Hypothalamus (tissue), 51 donors: ENCODE data around the gene ZFAND2B.

ENCODE experiments used
- DNase-seq, 51 donors: peaks; one replicate each; lab custom pipeline; 2025; lab: John Stamatoyannopoulos, UW

Gene ZFAND2B, protein sequence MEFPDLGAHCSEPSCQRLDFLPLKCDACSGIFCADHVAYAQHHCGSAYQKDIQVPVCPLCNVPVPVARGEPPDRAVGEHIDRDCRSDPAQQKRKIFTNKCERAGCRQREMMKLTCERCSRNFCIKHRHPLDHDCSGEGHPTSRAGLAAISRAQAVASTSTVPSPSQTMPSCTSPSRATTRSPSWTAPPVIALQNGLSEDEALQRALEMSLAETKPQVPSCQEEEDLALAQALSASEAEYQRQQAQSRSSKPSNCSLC

DNA sequence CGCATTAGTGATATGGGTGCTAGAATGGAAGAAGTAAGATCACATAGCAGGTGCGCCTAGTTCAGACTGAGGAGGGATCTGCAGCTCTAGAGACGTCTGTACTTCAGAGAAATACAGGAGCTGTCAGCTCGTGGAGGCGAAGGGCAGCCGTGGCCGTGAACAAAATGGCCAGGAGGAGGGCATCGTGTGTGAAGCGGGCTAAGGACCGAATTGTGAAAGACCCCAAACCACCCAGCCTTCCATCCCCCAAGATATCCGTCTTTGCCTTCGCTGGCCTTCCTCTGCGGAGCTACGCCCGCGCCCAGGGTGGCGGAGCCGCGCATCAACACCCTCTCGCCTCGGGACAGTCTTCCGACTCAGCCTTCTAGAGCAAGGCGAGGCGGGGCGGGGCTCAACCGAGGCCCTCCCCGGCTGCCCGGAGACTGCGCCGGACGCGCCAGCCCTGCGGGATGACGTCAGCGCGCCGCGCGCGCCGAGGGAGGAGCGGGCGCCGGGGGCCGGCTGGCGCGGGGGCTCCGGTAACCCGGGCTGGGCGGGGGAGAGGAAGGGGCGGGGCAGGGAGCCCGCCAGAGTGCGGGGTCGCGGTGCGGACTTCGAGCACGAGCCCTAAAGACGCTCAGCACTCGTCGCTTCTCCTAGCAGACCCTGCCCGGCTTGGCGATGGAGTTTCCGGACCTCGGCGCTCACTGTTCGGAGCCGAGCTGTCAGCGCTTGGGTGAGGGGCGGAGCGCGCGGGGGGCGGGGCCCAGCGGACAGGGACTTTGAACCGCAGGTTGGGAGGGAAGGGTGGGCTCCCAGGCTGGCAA lies at the start of gene ZFAND2B:
Gene ZFAND2B, plus strand, starts transcription at position 455 of the 806 bp plus-strand sequence. Its CDS starts 206 bp downstream, at position 661.
- DNase-seq: peak; percentile 60 to 97 (median 91)

DNA sequence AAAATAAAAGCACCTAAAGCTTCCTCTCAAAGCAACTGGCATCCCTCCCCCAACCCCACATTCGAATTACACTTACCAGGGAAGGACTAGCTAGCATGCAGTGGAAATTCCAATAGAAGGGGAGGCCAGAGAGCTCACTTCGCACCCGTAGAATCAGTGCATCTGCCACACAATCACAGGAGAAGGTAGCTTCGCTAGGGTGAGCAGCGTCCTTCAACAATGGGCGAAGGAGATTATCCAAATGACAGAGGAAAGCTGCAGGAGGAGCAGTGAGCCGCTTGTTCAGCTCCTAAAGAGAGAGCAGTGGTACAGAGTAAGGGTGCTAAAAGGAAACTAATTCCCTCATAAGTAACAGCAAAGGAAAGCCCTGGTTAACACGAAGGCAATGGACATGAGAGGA lies 49.2 kb upstream of the ZFAND2B start:
- no peak for DNase-seq

DNA sequence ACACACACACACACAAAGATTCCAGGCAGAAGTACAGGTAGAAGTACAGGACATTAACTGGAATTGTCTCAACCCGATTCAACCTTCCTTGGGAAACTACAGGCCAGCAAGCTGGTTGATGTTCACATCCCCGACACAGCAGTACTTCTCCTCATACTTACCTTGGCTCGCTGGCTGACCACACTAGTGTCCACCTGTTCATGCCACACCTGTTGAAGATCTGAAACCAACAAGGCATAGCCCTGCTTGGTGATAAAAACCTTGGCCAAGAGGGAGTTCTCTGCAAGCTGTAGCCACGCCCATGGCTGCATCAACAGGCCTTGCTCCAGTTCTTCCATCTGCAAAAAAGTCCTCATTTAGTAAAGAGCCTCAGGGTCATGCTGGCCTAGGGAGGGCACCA lies 48.6 kb upstream of the ZFAND2B start:
- no peak for DNase-seq

DNA sequence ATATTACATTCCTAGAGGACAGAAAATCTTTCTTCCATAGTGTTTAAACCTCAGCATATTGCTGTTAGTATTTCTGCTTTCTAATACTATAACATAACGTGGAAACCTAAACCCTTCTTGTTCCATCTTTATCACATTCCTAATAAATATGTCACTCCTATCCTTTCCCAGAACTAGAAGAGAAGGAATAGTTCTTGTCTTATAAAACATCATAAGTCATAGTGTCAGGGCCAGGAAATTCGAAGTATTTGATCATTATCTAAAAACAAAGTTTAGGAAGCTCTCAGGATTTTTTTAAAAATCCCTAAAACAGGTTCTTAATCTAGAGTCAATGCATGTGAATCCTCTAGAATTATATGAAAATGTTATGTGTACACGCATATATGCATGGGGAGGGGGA lies 48.0 kb upstream of the ZFAND2B start:
- DNase-seq: no peak

DNA sequence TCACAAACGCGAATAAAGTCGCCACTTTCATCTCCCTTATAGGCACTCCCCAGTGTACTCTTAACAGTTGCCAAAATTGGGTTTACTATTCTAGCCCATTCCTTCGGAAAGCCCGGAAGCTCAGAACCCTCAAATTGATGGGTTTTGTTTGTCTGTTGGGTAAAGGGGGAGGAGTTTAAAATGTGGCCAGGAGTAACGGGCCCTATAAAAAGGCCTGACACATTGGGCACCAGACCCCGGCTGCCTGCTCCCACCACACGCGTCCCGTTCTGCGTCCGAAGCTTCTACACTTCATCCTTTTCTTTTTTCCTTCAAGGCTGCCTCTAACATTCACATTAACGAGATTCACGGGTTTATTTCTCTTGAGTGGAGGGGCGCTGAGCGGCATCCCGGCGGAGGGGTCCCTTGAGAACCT lies 46.8 kb upstream of the ZFAND2B start:
- no peak for DNase-seq

DNA sequence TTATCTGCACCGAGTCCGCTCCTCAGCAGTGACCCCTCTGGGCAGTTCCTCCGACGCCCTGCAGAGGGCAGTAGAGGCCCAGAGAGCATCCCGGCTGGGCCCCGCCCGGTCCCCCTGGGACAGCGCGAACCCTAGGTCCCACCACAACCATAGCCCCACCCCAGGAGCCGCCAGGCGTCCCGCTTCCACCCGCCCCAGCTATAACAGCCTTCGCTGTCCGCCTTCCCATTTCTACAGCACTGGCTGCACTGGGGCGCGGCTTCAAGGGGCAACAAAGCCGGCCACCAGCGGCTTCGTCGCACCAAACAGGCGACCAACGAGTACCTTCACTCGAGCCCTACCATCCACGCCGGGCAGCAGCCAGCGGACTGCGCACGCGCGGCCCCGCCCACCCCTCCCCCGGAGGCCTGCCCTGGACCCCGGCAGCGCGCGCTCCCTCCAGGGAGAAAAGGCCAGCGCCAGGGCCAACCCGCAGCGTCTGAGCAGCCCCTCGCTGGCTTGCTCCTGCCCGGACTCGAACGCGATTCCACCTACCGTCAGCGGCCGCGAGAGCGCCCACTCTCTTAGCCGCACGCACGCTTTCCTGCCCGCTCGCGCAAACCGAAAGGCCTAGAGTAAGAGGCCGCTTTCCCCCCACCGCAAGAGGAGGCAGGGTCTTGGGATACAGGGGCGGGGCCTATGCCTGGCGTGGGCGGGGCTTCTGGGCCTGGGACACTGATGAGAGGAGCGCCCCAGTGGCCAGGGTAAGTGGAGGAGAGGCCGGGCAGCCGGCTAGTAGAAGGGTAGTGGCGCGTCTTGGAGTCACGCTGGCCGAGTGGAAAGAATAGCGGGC lies 46.2 kb upstream of the ZFAND2B start, which contains the start of gene NHEJ1:
Gene NHEJ1, minus strand, starts transcription at position 630 of the 832 bp plus-strand sequence. CDS start 2,453 bp downstream, outside the sequence.
- DNase-seq: peak; percentile 68 to 99 (median 92)

DNA sequence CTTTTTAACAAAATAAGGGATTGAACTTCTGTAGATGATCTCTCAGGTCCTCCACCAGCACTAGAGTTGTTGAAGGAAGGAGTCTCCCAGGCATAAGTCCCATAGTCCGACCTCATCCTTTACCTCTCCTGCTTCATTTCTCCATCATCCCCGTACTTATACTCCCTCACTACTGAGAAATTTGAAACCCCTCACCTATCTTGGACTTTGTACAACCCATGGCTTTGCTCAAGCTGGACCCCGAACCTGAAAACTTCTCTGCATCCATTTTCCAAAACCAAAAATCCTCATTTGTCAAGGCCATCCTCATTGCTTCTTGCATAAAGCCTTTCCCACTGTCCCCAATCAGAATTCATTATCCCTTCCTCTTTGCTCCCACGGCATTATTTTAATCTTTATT lies 45.5 kb upstream of the ZFAND2B start:
- DNase-seq: no peak

DNA sequence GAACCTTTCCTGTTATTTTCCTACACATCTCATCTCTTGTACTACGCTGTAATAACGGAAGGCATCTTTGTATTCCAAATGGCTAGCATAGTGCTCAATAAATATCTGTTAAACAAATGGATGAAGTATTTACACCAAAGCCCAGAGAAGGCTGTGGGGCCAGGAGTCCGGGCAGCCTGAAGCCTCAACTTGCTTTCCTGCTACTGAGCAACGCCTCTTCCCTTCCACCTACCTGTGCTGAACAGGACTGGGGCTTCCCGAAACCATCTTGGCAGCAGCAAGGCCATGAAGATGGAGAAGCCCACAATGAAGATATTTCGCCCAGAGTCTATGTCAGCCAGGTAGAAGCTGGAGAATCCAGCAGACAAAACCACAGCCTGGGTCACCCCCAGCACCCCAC lies 43.4 kb upstream of the ZFAND2B start:
- no peak for DNase-seq

DNA sequence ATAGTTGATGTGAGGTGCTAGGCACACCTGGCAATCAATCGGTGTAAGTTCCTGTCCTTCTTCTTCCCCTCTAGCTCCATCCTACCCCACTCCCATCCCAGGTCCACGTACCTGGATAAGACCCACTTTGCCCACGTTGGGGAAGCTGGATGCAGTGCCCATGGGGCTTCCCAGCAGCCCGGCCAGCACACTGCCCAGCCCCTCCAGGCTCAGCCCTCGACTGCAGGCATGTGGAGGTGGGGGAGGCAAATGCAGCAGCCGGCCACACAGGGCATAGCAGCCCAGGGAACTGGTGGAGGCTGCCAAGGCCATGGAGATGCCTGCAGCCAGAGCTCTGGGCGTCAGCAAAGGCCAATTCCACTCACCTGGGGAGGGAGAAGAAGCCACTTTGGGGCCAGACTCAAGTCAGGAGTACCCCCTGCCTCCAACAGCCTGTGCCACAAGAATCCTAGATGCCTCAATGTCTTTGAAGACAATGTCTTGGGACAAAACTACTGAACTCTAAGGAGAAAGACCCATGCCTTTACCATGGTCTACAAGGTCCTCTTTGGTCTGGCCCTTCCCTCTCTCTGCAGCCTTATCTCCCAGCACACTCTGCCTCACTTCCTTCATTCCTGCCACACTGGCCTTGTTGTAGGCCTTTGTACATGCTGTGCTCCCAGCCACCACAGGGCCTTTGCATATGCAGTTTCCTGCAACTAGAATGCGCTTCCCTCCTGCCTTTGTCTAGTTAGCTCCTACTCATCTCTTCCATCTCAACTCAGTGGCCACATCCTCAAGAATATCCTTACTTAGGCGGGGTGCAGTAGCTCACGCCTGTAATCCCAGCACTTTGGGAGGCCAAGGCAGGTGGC lies 41.3 kb upstream of the ZFAND2B start:
- no peak for DNase-seq

DNA sequence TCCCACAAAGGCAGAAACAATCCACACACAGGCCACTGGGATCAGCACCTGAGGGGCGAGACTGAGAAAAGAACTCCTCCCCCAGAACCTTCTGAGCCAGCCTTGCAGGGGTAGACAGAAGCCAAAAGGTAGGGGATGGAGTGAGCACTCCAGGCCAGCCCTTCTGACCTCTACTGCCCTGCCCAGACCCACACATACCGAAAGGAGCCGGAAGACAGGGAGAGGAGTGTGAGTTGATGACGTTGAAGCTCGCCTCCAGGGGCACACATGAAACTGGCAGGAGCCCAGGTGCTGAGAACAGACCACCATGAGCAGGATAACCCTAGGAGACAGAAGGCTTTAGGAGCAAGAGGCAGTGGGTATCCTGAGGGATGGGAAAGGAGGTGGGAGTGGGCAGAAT lies 38.6 kb upstream of the ZFAND2B start:
- no peak for DNase-seq

DNA sequence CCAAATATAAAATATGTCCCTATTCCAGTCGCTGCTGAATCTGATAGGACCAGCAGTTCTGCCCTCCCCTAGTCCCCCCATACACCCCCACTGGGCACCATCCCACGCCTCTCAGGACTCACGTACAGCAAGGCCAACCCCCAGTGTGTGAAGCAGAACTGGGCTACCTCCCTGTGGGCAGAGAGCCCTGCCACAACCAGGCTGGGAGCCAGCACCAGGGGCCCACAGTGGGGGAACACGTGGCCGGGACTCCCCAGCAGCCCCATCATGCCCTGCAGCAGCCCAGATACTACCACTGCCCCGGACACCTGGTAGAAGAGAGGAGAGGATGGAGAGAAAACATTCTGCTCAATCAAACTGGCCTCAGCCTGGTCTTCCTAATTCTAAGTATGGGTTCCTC lies 38.1 kb upstream of the ZFAND2B start:
- peak in 6 of 51 donors; percentile 4 to 25 (median 12) for DNase-seq

DNA sequence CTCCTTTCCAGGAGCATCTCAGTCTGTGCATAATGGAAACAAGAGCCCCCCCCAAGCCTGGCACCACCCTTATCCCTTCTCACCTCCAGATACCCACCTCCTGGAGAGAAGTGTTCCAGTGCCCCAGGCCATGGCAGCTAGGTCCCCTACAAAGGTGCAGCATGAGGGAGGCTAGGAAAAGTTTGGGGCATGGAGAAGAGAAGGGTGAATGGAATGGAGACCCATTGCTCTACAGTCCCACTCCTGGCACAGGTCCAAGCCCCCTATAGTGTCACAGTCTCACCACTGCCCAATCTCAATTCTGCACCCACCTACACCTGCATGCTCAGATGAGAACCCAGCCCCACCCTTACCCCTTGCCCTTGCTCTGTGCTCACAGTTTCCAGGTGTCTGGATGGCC lies 37.6 kb upstream of the ZFAND2B start:
- no peak for DNase-seq

DNA sequence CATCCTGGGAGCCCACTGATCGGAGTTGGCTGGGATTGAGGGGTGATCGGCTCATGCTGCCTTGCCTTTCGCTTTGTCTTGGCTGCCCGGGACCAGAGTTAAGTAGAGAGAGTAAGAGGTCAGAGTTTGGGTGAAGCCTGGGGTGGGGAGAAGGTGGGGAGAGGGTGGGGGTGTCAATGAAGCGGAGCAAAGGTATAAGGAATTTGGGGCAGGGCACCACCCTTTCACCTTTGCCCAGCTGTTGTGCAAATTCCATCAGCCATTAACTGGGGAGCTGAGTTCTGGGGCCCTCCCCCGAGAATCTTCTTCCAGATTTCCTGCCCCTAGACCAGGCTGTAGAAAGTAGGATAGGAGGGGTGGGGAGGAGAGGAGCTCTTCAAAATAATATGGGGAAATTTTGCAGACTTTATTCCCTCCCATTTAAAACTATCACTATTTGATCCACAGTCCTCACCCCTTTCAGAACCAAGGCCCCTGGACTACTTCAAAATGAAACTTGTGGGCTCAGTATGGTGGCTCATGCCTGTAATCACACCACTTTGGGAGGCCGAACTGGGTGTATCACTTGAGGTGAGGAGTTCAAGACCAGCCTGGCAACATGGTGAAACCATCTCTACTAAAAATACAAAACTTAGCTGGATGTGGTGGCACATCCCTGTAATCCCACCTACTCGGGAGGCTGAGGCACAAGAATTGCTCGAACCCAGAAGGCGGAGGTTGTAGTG lies 36.5 kb upstream of the ZFAND2B start, which contains the start of gene SLC23A3:
Gene SLC23A3, minus strand, starts transcription at position 100 of the 725 bp plus-strand sequence. Its CDS starts 45 bp downstream, at position 55.
- DNase-seq: no peak

DNA sequence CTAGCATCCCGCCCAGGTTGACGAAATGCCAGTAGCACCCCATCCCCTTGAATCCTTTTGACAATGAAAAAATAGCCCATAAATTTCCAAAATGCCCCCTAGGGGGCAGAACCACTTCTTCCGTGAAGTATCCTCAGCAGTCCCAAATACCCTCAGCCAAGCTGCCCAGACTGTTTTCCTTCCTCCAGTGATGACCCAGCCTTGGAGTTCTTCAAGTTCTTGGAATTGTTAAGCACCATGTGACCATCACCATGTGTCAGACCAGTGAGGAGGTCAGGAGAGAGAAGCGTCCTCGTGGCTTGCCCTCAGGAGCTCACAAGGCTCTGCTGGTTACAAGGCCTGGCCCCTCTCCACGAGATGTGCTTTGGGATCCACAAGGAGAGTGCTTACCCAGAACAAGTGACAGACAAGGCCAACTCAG lies 35.3 kb upstream of the ZFAND2B start:
- peak in 15 of 51 donors; percentile 10 to 44 (median 27) for DNase-seq

DNA sequence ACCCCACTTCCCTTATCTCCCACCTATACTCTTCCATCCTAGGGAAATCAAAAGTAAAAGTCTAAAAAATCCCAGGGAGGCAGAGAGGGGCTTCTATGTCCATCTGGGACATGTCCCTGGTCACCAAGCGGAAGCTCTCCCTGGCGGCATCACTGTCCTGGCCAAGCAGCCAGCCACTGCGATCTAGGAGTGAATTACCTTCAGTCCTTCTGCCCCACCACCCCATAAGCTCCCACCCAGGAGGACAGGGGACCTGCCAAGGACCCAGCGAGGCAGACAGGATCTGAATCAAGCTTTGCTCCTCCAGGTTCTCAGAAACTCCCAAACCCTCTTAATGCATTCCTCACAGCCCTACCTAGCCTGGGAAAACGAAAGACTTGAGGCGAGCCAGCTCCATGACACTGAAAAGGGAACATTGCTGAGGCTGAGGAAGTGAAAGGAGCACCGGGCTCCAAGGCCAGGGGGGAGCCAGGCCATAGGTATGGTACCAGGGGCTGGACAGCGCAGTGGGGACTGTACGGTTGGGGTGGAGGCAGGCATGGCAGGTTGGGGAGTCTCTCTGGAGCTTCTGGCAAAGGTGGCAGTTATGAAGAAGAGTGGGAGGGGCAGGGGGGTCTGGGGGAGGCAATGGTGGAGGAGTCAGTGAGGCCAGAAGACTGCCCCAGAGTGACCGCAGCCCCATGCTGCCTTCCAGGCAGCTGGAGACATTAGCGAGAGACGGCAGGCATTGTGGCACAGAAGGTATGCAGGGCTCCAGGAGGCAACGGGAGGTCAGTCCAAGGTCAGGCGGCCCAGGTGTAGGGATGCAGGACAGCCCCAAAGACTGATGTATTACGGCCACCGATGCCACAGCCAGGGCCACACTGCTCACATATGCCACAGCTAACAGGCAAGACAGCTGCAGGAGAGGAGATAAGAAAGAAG lies 34.1 kb upstream of the ZFAND2B start:
- DNase-seq: no peak

DNA sequence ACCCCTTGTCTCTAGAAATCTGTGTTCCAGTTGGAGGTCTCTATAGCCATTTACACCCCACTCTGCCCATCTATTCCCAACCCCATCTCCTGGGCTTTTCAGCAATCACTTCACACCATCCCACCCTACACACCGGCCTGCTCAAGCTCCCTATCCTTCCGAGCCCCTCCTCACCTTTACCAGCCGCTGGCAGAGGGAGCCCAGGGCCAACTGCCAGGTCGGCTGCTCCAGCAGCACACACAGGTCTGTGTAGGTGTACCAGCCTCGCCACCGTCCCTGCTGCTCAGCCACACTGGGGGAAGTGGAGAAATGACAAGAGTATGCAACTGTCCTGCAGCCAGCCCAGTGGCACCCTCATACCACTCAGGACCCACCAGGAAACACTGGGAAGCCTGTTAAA lies 33.4 kb upstream of the ZFAND2B start:
- DNase-seq: no peak

DNA sequence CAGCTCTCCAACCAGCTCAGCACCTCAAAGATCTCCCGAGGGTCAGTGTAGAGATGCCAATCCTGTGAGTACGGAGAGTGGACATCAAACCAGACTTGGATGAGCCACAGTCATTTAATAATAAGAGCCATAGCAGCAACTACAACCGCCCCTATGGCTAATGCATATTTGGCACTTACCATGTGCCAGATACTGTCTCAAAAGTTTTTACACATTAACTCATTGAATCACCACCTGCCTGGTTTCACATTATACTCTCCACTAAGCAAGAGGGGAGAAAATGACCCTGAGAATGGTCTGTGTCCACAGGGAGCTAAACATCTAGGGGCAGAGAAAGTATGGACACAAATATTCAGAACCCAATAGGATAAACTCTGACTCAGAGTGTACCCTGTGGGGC lies 32.4 kb upstream of the ZFAND2B start:
- DNase-seq: no peak

DNA sequence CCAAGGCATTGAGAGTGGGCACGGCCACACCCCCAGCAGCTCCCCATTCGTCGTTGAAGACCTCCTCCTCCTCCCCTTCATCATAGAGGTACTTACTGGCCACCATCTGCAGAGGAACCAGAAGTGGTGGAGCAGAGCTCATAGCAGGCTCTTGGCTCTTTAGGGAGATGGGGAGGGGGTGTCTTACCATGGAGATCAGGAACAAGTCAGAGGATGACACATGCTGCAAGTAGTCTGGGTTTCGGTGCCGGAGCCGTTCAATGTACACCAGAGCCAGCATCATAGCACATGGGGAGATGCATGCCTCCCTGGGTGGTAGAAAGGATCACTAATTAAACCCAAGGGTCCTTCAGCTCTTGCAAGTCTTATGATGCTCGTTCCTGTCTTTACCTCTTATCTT lies 31.8 kb upstream of the ZFAND2B start:
- no peak for DNase-seq
